CD4-positive, alpha-beta T cell (primary cell): ENCODE data around the gene CD4. TPM values are rescaled to one million over a fixed set of nuclear protein-coding genes. Genes with fewer than 3 reads are reported as not detected.

Source experiments
- ATAC-seq: fragments of 200-7000 bp; cut with Tn5 transposase; one replicate; pipeline ENCODE4 v1.10.0; 2022; ENCODE audit warnings: mild to moderate bottlenecking; ENCODE audit not compliant: poor library complexity
- CTCF ChIA-PET: fragments of 350-600 bp; sonication (Branson Sonifier 250); formaldehyde crosslinking; loops from one replicate; lab custom pipeline; 2021; ENCODE audit warnings: antibody characterized with exemption, inconsistent platforms; lab: Charles Lee
- POLR2A ChIA-PET: fragments of 350-600 bp; sonication (Branson Sonifier 250); formaldehyde crosslinking; loops from one replicate; lab custom pipeline; 2021; ENCODE audit warnings: antibody characterized with exemption, inconsistent platforms; lab: Charles Lee
- DNase-seq, 14 experiments: peaks; one replicate each; pipeline ENCODE4 v3.0.0-alpha.2; 2013 to 2020; ENCODE audit warnings: mixed read lengths in 2 of 14
- H3K27ac ChIP-seq, 2 donors: one replicate each; pipeline versions ENCODE4 v1.5.1 to v1.7.0; 2013; ENCODE audit warnings: low read length in 2 of 2, low read depth in 1 of 2, mild to moderate bottlenecking in 1 of 2
- H3K27me3 ChIP-seq, 2 experiments: 1 replicate in 1 of 2; 2 replicates in 1 of 2; pipeline versions ENCODE4 v1.6.1 to v1.7.0; 2013; ENCODE audit warnings: low read length in 2 of 2, control low read depth in 1 of 2, mild to moderate bottlenecking in 1 of 2, moderate library complexity in 1 of 2; ENCODE audit not compliant: insufficient read depth in 2 of 2, control insufficient read depth in 1 of 2
- H3K36me3 ChIP-seq: one replicate; pipeline ENCODE4 v1.6.1; 2013; ENCODE audit warnings: low read length, control low read depth; ENCODE audit not compliant: insufficient read depth
- H3K4me1 ChIP-seq: one replicate; pipeline ENCODE4 v1.6.1; 2013; ENCODE audit warnings: low read length, control low read depth; ENCODE audit not compliant: insufficient read depth
- H3K4me3 ChIP-seq: one replicate; pipeline ENCODE4 v1.5.1; 2013; ENCODE audit warnings: mild to moderate bottlenecking, low read length, moderate library complexity
- H3K9me3 ChIP-seq, 2 experiments: 1 replicate in 1 of 2; 2 replicates in 1 of 2; pipeline versions ENCODE4 v1.6.1 to v1.7.0; 2013; ENCODE audit warnings: low read length in 2 of 2, mild to moderate bottlenecking in 2 of 2, control low read depth in 1 of 2, moderate library complexity in 1 of 2; ENCODE audit not compliant: control insufficient read depth in 1 of 2, insufficient read depth in 1 of 2
- H3K27ac Mint-ChIP-seq: one replicate; pipeline ENCODE4 v1.8.0; 2020; ENCODE audit warnings: mixed read lengths
- H3K27me3 Mint-ChIP-seq: one replicate; pipeline ENCODE4 v1.8.0; 2021; ENCODE audit warnings: mixed read lengths
- H3K36me3 Mint-ChIP-seq: one replicate; pipeline ENCODE4 v1.8.0; 2021; ENCODE audit warnings: low read depth, mixed read lengths
- H3K4me1 Mint-ChIP-seq: one replicate; pipeline ENCODE4 v1.8.0; 2021; ENCODE audit warnings: low read depth, mixed read lengths
- H3K4me3 Mint-ChIP-seq: one replicate; pipeline ENCODE4 v1.8.0; 2020; ENCODE audit warnings: mild to moderate bottlenecking, mixed read lengths
- H3K9me3 Mint-ChIP-seq: one replicate; pipeline ENCODE4 v1.8.0; 2020; ENCODE audit warnings: mixed read lengths
- CTCF ChIP-seq: fragments of 200-600 bp; IDR thresholded peaks from one replicate; pipeline ENCODE4 v1.8.0; 2022; ENCODE audit warnings: antibody characterized with exemption, mild to moderate bottlenecking
- intact Hi-C, 2 experiments: fragments of 100-400 bp; cut with DNase I in 1 of 2; cut with micrococcal nuclease in 1 of 2; formaldehyde crosslinking; loops; one replicate each; pipeline versions ENCODE4 v1.15.1 to v1.9.0; 2023 to 2025; cut with DNase I, micrococcal nuclease
- total RNA-seq, 174 experiments: library from RNA in 2 of 174; stranded (reverse) in 2 of 174; gene quantifications; one replicate each; pipeline ENCODE4 v1.2.3 and lab custom pipeline; 2021 to 2026

Gene CD4
- total RNA-seq, 2 experiments from 2014 or later: 134 to 136 TPM

- Mint-ChIP-seq H3K27ac (no peak overlapping the region), H3K36me3 (peaks cover 91% of the 10 kb centered on the region)
- intact Hi-C loops: no loop called here
Measured at GRCh38 chr12:6860942-6861341, 71.6 kb downstream of the CD4 start.

GRCh38 chr12:6861391-6861790, 72.1 kb downstream of the CD4 start:
- Histone ChIP-seq H3K4me1 (peaks cover 3% of the 10 kb centered on the region), H3K27me3 (no peaks in the 10 kb centered on the region), H3K4me3 (no peak overlapping the region), H3K36me3 (peaks cover 81% of the 10 kb centered on the region), H3K27ac (no peak overlapping the region), H3K9me3 (no peaks in the 10 kb centered on the region)
- no peak for TF ChIP-seq CTCF
- H3K36me3 Mint-ChIP-seq: peaks cover 86% of the 10 kb centered on the region
- intact Hi-C loops: no loop called here
- POLR2A ChIA-PET: interaction anchor here (0.8 kb wide), 1 partner anchor 82 kb away, joined by 4 read pairs; the partner anchor contains the start of genes C12orf57 and RNU7-1
- H3K4me3 Mint-ChIP-seq: peak overlapping the region; percentile 38
- no peaks in the 10 kb centered on the region for H3K27me3 Mint-ChIP-seq
- H3K27ac Mint-ChIP-seq: no peak overlapping the region
- no peaks in the 10 kb centered on the region for H3K9me3 Mint-ChIP-seq
- peaks cover 11% of the 10 kb centered on the region for H3K4me1 Mint-ChIP-seq
- CTCF ChIA-PET: interaction anchor here (0.9 kb wide), 1 partner anchor 11 kb away, joined by 6 read pairs; the partner anchor contains the start of gene SPSB2
- ATAC-seq (no peak), DNase-seq (peak in 1 of 14 experiments; percentile 18)

More at GRCh38 chr12:6860942-6861341, 71.6 kb downstream of the CD4 start:
- H3K9me3 Mint-ChIP-seq: no peaks in the 10 kb centered on the region
- ChIA-PET CTCF (interaction anchor here (1.5 kb wide), 1 partner anchor 11 kb away, joined by 4 read pairs; the partner anchor contains the start of gene SPSB2), POLR2A (interaction anchor here (1.2 kb wide), 1 partner anchor 9 kb away, joined by 3 read pairs; the partner anchor contains the start of gene USP5)
- Histone ChIP-seq H3K4me3 (no peak overlapping the region), H3K36me3 (peaks cover 86% of the 10 kb centered on the region), H3K9me3 (no peaks in the 10 kb centered on the region), H3K27ac (no peak overlapping the region), H3K27me3 (no peaks in the 10 kb centered on the region), H3K4me1 (no peaks in the 10 kb centered on the region)
- ATAC-seq: no peak
- peaks cover 12% of the 10 kb centered on the region for H3K4me1 Mint-ChIP-seq
- peak in 1 of 14 experiments; percentile 13 for DNase-seq
- TF ChIP-seq CTCF: no peak
- H3K4me3 Mint-ChIP-seq: peak overlapping the region; percentile 38
- no peaks in the 10 kb centered on the region for H3K27me3 Mint-ChIP-seq

- peaks cover 11% of the 10 kb centered on the region for H3K4me1 ChIP-seq
- H3K27me3 ChIP-seq: no peaks in the 10 kb centered on the region
- H3K4me3 ChIP-seq: no peak overlapping the region
- no peaks in the 10 kb centered on the region for H3K9me3 Mint-ChIP-seq
- DNase-seq: peak in 1 of 14 experiments; percentile 16
- no peak for ATAC-seq
- ChIA-PET CTCF (interaction anchor here (0.7 kb wide), 1 partner anchor 75 kb away, joined by 3 read pairs; no protein-coding TSS in a partner anchor), POLR2A (no interaction called here)
- intact Hi-C loops: no loop called here
- H3K4me3 Mint-ChIP-seq: no peak overlapping the region
- no peak overlapping the region for H3K27ac ChIP-seq
- H3K27ac Mint-ChIP-seq: no peak overlapping the region
- H3K36me3 ChIP-seq: peaks cover 65% of the 10 kb centered on the region
- TF ChIP-seq CTCF: no peak
- H3K4me1 Mint-ChIP-seq: peaks cover 13% of the 10 kb centered on the region
- H3K36me3 Mint-ChIP-seq: peaks cover 70% of the 10 kb centered on the region
- H3K27me3 Mint-ChIP-seq: no peaks in the 10 kb centered on the region
- H3K9me3 ChIP-seq: no peaks in the 10 kb centered on the region
Measured at GRCh38 chr12:6863033-6863432, 73.7 kb downstream of the CD4 start.
